GM18499 (cell line): ENCODE measurements around the gene LAMB4.
A peak's percentile ranks its signal among the peaks of the same experiment; 100 is the strongest.
"Not testable (repeated sequence)": the region's sequence is repeated elsewhere in the genome, so short reads cannot be mapped to it uniquely, and the experiment has no call there.

Experiments used
- ATAC-seq: cut with Tn5 transposase; IDR thresholded peaks from one replicate; pipeline ENCODE4 v1.9.1; 2021; ENCODE audit warnings: moderate number of reproducible peaks; ENCODE audit not compliant: insufficient read depth, unreplicated experiment

LAMB4 gene

DNA sequence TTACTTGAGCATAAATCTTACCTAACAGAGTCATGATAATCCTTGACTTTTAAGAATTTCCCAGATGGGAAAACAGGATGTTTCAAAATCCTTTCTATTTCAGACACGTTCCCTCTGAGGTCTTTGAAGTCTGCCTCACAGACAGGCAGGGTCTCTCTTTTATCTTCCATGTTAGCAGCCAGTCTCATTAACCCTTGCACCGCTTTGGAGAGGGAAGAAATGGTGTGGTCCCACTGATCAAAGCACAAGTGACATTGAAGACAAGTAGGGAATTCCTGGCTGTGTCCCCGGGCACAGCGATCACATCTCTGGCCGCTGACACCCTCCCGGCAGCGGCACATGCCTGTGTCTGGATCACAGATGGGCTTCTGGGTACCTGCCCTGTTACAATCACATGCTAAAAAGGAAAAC lies 74.5 kb downstream of the LAMB4 start:
- no peak for ATAC-seq

DNA sequence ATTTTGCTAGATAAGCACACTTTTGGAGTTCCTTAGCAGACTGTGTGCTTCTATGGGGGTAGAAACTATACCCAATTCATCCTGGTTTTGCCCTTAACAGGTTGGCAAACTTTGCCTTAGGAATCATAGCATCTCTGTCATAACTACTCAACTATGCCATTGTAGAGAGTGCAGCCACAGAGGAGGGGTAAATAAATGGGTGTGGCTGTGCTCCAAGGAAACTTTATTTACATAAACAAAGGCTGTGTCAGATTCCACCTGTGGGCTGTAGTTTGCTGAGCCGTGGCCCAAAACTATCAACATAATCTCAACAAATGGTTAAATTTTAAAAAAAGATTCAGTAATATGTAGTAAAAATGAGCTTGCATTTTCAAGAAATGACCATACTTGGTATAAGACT lies 75.6 kb downstream of the LAMB4 start:
- ATAC-seq: no peak

DNA sequence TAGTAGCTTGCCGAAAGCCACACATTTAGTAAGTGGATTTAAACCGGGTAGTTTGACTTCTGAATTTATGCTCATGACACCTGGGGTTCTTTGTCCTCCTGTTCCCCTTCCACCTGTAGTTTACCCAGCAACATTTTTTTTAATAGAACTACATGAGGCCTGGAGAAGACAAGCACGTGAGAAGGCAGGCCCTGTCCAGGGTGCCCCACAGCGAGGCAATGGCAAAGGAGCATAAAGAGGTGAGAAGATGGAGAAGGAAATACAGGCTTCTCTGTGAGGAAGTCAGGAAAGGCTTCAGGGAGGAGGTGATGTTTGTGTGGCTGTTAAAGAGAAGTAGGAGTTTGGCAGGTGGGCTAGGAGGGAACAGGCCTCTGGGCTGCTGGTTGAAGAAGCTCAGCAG lies 76.9 kb downstream of the LAMB4 start:
- no peak for ATAC-seq

DNA sequence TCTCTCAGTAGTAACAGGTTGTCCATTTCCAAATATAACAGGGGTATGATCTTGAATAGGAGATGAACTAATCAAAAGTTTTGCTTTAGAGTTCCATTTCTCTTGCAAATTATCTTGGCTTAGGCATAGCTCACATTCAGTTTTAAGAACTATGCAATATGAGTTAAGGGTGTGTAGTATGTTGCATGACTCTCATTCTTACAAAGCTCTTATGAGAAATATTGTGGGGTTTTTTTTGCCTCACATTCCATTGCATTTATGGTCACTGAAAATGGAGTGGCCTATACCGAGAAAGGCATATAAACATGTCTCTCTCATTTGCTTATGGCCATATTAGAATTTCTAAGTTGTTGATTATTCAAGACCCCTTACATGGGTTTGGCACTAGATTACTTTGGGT lies 78.7 kb downstream of the LAMB4 start:
- no peak for ATAC-seq

DNA sequence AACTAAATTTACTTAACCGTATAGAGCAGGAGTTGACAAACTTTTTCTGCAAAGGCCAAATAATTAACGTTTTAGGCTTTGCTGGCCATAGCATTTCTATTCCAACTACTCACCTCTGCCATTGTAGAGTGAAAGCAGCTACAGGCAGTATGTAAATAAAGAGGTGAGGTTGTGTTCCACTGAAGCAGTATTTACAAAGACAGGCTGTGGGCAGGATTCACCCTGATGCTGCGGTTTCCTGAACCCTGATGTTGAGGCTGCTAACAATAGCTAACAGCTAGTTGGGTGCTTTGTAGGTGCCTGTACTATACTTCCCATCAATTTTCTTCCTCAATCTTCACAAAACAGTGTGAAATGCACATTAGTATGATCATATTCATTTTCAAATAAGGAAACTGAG lies 80.2 kb downstream of the LAMB4 start:
- peak; percentile 60 for ATAC-seq

DNA sequence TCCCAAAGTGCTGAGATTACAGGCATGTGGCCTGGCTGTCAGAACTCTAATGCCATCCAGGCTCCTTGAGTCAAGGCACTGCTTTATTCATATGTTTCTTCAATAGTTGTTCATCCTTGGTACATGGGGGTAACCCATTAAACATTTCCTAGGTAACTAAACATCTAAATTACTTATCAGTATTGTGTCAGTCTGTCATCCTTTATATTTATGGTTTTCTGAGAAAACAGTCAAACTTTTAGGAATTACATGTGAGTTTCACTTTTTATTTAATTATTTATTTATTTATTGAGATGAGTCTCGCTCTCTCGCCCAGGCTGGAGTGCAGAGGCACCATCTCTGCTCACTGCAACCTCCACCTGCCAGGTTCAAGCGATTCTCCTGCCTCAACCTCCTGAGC lies 81.7 kb downstream of the LAMB4 start:
- no peak for ATAC-seq

DNA sequence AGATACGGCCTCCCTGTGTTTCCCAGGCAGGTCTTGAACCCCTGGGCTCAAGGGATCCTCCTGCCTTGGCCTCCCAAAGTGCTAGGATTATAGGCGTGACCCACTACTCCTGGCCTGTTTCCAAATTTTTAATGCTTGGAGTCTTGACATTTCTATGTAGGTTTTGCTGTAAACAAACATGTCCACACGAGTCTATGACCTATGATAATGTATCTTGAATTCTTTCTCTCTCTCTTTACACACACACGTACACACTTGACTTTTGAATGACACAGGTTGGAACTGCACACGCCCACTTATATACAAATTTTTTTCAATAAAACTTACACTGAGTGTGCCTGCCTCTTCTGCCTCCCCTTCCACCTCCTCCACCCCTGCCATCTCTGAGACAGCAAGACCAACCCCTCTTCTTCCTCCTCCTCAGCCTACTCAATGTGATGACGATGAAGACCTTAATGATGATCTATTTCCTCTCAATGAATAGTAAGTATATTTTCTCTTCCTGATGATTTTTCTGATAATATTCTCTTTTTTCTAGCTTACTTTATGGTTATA lies 83.1 kb downstream of the LAMB4 start:
- ATAC-seq: no peak

DNA sequence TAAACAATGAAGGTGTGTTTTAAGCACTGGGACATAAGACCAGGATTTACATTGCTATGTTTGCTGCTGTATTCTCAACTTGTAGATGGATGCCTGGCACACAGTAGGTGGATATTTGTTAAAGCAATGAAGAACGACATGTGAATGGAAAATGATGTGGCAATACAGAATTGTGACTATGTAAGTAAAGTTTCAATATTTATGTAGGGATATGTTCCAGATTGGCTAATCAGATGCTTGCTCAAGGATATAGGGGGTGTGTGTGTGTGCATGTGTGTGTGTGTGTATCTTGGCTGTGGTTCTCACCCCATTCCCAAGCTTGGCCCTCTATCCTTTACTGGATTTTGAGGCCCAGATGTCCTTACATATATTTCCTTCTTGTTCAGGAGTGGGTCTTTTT lies 84.5 kb downstream of the LAMB4 start:
- no peak for ATAC-seq

DNA sequence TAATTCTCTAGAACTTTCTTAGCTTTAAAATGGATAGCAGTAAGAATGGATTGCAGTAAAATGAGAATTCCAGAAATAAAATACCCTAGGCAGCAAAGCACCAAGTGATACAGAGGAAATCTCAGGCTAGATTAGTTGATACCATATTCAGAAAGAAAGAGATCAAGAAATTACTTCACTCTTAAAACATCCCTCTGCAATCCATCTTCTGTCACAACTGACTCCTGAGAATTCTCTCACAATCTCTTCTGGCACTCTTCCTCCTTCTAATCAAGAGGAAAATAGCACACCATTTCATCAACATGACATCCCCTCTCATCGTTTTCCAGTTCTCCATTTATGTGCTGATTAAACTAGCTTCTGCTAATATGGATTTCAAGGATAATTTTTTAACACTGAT lies 85.0 kb downstream of the LAMB4 start:
- no peak for ATAC-seq

DNA sequence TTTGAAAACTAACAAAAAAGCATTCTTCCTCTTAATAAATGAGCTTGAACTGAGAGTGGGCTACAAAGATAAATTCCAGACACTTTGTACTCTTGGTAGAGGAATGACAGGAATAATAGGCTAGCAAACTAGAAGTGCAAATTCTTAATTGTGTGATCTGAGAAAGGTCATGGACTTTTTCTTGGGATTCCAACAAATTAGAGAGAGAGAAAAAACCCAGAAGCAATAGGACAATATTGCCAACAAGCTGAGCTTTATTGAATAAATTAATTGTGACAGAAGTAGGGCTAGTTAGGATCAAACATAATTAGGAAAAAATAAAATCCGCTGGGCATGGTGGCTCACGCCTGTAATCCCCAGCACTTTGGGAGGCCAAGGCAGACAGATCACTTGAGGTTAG lies 85.8 kb downstream of the LAMB4 start:
- no peak for ATAC-seq

DNA sequence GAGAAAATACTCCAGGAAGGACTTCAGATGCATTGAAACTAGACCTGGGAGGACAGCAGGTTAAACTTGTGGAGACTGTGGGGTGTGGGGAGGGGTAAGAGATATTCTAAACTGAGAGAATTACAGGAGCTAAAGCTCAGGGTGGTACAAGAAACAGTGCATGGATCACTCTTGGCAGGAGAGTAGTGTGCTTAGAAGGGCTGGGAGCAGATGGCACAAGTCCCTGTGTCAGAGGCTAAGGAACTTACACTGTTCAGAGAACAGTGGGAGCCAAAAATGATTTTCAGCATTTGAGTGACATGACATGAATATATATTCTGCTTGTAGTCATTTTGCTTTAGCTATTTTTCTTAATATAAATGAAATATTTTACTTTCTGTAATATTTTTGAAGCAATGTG lies 91.2 kb downstream of the LAMB4 start:
- ATAC-seq: no peak

DNA sequence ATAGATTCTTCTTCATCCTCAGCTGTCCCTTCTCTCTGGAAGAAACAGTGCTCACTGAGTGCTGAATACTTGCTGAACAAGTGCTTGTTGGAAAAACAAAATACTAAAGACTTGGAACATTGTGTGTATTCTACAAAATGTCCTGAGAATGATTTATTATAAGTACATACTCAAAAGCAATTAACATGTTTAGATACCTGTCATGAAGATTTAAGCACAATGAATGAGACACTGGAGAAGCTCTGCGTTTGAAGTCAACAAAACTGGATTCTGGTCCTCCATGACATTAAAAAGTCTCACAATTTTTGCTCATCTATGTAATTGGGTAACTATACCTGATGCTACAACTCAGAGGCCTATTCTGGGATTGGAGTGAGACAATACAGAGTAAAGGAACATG lies 92.4 kb downstream of the LAMB4 start:
- ATAC-seq: no peak

DNA sequence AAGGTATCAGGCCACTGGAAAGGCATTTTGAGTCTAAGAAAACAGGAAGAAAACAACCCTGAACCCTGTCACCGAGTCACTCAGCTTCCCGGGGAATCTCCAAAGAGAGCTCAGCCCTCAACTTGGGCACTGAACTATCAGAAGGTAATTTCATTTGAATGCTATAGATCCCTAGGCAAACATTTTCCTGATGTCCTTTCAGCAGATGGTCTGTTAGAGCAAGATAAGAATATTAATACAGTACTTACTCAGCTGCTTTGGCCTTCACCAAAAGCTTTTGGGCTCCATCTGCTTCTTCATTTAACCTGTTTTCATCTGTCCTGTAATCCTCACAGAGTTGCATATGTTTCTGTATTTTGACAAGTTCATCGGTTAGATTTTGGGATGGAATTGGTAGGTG lies 93.0 kb downstream of the LAMB4 start:
- no peak for ATAC-seq

DNA sequence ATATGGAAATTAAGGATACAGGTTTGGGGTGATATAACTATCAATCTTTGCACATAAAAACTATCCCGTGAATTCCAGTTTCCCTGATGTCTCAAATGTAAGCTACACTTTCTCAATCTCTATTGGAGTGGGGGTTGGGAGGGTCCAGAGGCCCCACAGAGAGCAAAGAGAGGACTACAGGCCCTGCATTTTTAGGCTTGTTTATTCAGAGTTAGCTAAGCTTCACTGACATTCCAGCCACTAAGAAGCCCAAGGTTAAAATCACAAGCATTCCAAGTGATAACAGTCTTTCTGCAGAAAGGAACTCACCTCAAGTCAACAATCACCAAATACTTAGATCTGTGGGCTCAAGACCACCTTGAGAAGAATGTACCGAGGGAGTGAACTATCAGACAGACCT lies 95.6 kb downstream of the LAMB4 start:
- ATAC-seq: no peak

DNA sequence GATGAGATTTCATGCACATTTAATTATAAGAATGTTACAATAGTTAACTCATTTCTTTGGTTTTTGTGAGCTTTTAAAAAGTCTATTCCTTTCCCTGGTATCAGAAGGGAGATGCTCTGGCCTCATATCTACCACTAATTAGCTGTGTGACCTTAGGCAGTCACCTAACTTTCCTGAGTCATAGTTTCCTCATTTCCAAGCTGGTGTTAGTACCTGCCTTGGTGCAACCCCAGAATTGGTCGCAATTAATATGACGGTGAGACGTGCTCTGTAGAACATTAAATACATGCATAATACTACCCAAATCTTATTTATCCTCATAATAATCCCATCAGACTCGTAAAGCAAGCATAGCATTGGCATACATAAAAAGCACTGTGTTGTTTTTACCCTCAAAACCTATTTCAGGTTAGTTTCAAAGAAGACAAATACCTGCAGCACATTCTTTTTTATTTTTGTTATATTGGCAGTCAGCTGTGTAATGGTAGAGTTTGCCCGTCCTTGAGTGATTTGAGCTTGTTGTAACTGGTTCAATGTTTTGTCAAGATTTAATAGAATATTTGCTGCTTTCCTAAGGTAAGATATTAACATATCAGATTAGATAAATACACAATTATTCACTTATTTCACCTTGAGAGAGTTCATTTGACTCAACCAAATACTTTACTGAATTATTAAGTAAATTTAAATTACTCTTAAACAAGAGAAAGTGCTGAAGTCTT lies 96.2 kb downstream of the LAMB4 start:
- ATAC-seq: no peak

DNA sequence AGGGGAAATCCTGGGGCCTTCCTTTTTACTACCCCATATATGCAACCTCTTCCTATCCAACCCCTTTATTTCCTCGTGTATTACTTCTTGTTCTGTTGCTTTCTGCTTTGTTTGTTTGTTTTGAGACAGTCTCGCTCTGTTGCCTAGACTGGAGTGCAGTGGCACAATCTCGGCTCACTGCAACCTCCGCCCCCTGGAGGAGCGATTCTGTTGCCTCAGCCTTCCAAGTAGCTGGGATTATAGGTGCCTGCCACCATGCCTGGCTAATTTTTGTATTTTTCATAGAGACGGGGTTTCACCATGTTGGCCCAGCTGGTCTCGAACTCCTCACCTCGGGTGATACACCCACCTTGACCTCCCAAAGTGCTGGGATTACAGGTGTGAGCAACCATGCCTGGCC lies 96.9 kb downstream of the LAMB4 start:
- not testable (repeated sequence) for ATAC-seq

DNA sequence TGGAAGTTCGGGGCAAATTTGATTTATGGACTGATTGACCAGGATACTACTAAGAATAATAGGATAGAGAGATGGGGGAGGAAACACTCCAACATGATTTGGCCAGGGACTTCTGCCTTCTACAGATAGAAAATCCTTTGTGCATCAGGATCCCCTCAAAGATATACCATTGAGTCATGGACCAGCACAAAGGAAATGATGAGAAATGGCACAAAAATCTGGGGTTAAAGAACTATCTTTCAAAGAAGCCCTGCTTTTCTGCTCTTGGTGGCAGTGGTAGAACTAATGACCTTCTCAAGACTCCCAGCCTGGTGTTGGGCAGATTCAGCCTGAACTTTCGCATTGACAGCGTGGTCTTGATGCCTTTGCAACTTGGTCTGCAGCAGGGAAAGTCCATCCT lies 99.6 kb downstream of the LAMB4 start:
- no peak for ATAC-seq

DNA sequence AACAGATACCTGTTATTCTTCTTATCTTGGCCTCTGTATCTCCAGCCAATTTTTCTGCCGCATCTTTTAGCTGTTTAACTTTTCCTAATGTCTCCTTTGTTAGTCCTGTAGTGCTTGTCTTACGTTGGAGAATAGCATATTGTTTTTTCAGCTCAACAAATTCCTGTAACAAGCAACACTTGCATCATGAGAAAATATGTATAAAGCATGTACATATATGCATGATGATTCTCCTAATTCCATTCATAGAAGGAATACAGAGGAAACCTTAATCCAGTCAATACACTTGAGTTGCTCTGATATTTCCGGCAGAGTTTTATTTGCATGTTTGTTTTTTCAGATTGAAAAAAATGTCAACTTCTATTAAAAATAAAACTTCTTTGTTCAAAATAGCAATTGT lies 101.1 kb downstream of the LAMB4 start:
- ATAC-seq: no peak

DNA sequence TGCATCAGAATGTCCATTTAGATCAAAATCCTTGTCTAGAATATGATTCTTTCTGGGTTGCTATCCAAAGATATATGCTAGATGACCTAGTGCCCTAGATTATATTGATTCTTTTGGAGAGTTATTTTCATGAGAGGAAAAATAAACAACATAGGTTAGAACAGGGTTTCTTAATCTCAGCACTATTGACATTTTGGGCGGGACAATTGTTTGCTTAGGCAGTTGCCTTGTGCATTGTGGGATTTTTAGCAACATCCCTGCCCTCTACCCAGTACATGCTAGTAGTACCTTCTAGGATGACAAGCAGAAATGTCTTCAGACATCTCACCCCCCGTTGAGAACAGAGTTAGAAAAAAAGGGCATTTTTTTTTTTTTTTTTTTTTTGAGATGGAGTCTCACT lies 102.0 kb downstream of the LAMB4 start:
- no peak for ATAC-seq

DNA sequence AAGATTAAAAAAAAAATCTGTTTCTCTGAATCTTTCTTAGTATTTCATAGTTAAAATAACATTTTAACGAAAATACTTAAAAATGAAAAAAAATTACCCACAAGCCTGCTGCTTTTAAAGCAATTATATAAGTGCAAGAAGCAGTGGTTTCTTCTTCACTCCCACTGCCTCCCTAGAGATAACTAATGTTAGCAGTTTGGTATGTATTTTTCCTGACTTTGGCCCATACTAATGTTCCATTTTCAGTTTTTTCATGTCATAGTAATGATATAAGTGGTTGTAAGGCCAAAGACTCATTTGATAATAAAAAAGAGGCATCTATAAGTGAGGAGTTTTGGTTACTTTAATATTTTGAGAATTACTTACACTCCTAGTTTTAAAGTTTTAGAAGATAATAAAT lies 102.9 kb downstream of the LAMB4 start:
- no peak for ATAC-seq

DNA sequence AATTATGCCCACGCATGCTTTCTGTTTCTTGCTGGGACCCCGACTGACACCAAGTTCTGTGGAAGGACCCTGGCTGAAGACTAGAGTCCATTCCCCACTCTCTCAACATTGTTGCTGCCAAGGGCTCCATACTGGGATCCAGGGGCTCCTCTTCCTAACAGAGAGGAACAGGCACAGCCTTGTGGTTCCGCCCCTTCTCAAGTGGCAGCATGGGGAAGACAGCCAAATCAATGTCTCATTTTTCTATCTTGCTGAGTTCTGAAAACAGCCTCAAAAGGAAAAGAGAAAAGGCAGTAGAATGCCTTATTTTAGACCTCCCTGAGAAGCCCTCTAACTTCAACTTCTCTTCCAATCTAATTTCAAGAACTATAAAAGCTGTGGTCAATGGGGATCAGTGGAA lies 103.5 kb downstream of the LAMB4 start:
- no peak for ATAC-seq

DNA sequence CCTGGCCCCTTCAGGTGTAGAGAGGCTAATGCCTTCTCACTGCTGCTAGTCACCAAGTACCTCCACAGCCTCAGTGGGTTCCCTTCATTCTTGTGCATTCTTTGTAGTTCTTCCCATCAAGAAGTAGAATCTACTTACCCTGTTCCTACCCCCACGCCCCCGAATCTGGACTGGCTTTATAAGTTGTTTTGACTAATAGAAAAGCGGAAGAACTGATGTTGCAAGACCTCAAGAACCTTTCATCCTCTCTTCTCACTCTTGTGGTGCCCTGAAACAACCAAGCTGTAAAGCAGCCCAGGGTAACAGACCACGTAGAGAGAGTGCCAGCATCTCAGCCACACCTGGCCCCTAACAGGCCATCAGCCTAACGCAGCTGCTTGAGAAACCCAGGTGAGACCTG lies 104.0 kb downstream of the LAMB4 start:
- no peak for ATAC-seq

DNA sequence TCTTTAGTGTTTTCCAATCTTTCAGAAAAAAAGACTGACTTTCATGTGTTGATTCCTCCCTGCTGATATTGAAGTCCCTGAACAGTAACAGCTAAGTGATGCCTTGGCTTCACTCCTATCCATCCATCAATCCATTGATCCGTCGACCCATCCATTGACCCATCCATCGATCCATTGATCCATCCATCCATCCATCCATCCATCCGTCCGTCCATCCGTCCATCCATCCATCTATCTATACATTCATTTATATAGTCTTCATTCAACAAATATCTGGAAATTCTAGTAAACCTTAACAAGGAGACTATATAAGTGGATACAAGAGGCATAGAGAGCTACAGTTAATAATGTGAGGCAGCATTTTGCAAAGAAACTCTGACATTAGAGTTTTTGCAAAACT lies 105.6 kb downstream of the LAMB4 start:
- ATAC-seq: no peak
